Mammary epithelial cell (primary cell): ENCODE results near the gene VPS16.

Source experiments
- EZH2 ChIP-seq: IDR thresholded peaks from 2 replicates; pipeline ENCODE4 v1.6.1; 2012; ENCODE audit warnings: low read length, inconsistent platforms, borderline replicate concordance
- TF ChIP-seq, protein P1 (sequence below), 2 donors: IDR thresholded peaks in 1 of 2; conservative IDR thresholded peaks in 1 of 2; 2 replicates each; pipeline ENCODE4 v1.5.1; 2011 to 2012; ENCODE audit warnings: inconsistent platforms in 2 of 2, low read length in 2 of 2, mild to moderate bottlenecking in 2 of 2, control low read depth in 1 of 2, low read depth in 1 of 2; ENCODE audit not compliant: insufficient read depth in 1 of 2; ENCODE audit errors: extremely low read depth in 1 of 2

DNA sequence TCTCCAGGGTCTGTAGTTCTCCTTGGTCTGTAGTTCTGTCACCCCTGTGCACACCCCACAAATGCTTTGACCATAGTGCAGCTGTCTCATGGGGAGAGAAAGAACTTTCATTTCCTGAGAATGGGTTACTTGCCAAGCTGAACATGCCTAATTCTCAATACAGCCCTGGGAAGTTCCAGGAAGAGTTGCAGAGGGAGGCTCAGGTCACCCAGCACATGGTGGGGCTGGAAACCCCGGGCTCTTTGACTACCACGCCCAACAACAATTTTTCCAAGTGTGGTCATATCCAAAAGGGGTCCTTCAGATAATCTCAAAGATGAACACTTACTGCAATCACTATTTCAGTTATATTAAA is 30.5 kb downstream of the VPS16 start:
- TF ChIP-seq, protein P1, sequence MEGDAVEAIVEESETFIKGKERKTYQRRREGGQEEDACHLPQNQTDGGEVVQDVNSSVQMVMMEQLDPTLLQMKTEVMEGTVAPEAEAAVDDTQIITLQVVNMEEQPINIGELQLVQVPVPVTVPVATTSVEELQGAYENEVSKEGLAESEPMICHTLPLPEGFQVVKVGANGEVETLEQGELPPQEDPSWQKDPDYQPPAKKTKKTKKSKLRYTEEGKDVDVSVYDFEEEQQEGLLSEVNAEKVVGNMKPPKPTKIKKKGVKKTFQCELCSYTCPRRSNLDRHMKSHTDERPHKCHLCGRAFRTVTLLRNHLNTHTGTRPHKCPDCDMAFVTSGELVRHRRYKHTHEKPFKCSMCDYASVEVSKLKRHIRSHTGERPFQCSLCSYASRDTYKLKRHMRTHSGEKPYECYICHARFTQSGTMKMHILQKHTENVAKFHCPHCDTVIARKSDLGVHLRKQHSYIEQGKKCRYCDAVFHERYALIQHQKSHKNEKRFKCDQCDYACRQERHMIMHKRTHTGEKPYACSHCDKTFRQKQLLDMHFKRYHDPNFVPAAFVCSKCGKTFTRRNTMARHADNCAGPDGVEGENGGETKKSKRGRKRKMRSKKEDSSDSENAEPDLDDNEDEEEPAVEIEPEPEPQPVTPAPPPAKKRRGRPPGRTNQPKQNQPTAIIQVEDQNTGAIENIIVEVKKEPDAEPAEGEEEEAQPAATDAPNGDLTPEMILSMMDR (conservative IDR thresholded peaks at IDR 0.05 in 1 of 2, IDR thresholded peaks at IDR 0.05 in 1 of 2; ENCODE audit: extremely low read depth in 1 of 2, insufficient read depth in 1 of 2, low read depth in 1 of 2, low read length in 2 of 2), result no peak
- TF ChIP-seq EZH2, result no peak
